ENCODE data around the gene PRKCD.

Gene PRKCD

DNA sequence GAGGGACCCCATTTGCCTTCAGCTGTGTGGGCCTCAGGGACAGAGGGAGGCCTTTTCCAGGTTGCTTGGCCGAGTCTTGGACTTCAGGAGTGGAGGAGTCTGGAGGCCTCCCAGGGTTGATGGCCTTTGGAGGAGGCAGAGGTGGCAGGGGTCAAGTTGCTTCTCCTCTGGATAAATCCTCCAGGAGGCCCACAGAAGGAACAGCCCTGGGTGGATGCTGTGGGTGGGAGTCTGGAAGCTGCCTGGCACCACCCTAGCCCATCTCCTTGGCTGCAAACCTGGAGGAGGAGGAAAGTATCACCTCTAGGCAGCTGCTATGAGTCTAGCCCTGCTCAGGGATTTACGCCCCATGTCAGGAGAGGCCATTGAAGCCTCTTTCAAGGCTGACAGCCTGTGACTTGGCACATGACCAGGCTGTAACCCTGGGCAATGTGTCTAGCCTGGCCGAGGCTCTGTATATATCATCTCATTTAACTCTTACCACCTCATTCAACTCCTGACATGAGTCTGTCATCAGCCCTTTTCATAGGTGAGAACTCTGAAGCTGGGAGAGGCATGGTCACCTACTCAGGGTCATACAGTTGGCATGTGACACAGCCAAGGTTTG lies 2.9 kb upstream of the PRKCD start:
- DNase-seq = no peak

DNA sequence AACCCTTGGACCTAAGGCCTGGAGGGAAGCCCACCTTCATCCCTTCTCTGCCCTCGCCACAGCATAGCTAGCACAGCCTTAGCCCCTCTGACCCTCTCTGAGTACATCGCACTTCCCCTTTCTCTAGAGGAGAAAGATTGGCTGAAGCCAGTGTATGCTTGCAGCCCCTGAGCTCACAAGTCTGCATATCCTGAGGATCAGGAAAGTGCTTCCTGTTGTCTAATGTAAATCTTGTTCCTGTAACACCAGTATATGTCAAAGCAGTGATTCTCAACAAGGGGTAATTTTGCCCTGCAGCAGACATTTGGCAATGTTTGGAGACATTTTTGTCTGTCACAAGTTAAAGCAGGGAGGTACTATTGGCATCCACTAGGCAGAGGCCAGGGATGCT lies 2.2 kb upstream of the PRKCD start:
- DNase-seq = no peak

DNA sequence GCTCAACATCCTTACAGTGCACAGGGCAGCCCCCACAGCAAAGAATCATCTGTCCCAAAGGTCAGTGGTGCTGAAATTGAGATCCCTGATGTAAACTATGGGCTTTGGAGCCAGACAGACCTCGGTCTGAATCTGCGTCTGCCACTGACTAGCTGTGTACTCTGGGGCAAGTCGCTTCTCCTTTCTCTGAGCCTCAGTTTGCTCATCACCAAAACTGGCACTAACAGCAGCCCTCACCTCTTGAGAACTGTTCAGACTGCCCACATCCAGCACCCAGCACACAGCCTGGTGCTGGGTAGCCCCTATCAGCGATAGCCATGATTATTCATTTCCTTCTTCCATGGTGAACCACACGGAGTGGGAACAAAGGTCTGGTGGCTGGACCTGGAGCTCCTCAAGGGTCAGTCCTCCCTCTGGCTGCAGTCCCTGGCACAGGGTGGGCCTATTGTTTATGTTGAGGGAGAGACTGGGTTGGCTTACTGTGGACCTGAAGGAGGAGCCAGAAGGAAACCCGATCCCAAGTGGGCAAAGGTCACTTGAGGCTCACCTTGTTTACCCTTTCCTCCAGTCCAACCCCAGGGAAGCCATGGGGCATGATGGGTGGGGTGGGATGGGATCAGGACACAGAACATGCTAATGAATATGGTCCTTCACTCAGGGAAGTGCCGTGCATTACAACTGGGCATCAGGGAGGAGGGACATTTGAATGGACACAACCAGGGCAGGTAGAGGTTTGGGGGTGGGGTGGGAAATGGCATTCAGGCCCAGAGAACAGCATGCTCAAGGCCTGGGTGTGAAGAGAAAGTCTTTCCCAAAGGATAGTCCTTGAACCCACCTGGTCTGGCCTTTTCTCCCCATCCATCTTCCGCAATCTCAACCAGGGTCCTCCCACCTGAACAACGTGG lies 1.6 kb upstream of the PRKCD start:
- no peak for DNase-seq

DNA sequence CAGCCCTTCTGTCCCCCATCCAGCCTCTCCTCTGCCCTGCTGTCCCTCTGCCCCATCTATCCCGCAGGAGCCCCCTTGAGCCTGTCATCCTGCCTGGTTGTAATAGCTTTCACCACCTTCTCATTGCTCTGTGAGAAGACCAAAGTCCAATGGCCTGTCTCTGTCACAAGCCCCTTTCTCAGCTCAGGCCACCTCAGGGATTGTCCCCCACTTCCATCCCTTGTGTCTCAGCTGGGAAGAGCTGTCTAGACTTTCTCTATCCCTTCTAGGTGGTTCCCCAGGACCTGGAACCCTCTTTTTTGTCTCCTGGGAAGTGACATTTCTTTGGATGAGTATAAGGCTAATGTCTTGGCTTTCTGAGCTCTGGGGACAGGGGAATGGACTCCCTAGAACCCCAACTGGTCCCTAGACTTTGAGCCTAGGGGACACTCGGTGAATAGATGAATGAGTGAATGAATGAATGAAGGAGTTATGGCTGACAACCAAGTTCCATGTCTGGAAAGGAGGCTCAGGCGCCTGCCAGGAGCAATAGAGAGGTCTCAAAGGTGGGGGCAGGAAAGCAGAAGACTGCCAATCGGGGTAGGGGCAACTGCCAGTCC lies 849 bp upstream of the PRKCD start:
- DNase-seq = no peak

DNA sequence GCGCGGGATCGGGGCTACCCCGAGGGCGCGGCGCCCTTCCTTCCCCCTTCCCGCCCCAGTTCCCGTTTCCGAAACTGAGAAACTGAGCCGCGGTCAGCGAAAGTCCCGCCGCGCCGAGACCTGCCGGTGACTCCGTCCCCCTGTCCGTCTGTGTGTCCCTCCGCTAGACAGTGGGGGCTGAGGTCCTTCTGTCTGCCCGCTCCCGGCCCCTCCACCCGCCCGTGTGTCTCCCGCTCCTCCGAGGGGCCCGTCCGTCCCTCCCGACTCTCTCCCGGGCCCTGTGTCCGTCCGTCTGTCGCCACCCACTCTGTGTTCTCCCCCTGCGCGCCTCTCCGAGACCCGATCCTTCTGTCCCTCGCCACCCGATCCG lies 426 bp downstream of the PRKCD start:
- DNase-seq = no peak

DNA sequence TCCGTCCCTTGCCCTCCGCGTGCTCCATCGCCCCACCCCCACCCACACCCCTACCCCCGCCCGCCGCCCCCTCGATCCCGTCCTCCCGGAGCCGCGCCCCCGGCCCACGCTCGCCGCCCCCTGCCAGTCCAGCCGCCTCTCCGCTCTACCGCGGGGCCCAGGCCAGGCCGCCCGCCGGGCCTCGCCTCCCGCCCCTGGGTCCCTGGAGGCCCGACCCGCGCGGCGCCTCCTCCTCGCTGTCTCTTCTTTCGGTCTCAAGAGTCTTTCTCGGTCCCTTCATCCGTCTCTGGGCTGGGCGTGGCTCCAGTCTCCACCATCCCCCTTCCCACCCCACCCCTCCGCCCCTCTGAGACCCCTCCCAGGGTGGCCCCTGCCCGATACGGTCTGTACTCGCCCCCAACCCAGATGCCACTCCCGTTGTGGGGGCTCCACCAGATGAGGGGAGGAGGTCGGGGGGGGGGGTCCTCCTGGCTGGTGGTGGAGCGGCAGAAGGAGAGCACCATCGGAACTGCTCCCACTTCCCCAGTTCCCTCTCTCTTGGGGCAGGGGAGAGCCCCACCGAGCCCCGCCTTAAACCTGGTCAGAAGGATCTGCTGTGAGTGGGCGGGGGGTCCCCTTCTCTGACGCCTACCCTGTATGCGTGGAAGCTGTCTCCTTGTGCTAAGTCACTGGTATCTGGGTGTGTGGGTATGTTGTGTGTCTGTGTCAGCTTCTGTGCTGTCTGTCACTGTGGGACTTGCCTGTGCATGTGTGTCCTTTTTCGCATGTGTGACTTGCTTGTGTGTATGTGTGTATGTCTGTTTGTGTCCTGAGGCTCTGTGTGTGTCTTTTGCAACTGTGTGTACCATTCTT lies 1.0 kb downstream of the PRKCD start:
- no peak for DNase-seq

DNA sequence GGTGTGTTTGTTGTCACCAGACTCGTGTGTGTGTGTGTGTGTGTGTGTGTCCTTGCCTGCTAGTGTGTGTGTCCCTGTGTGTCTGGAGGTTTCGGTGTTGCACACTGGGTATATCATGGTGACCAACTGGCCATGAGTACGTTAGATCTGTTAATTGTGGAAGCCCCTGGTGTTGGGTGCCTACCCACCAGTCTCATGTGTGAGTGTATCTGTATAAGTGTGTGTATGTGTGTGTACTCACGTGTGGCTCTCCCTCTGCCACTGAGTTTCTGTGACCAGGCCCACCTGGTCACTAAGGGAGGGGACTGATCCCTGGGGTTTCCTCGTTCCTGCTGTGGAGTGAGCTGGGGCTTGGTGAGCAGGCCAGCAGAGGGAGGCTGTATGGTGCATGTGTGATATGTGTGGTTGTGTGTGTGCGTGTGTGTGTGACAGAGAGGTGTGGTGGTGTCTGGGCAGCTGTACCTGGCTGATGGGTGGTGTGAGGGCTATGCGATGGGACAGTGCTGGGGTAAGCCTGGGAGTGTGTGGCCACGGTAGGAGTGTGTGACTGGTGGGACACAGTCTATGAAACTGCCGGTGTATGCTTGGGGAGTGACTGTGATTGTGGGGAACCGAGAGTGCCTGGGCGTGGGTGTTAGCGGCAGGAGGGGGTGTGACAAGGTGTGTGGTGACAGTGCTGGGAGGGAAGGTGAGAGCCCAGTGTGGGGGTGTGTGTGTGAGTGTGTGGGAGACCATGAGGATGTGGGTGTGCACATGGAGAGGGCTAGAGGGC lies 1.8 kb downstream of the PRKCD start:
- DNase-seq = no peak

DNA sequence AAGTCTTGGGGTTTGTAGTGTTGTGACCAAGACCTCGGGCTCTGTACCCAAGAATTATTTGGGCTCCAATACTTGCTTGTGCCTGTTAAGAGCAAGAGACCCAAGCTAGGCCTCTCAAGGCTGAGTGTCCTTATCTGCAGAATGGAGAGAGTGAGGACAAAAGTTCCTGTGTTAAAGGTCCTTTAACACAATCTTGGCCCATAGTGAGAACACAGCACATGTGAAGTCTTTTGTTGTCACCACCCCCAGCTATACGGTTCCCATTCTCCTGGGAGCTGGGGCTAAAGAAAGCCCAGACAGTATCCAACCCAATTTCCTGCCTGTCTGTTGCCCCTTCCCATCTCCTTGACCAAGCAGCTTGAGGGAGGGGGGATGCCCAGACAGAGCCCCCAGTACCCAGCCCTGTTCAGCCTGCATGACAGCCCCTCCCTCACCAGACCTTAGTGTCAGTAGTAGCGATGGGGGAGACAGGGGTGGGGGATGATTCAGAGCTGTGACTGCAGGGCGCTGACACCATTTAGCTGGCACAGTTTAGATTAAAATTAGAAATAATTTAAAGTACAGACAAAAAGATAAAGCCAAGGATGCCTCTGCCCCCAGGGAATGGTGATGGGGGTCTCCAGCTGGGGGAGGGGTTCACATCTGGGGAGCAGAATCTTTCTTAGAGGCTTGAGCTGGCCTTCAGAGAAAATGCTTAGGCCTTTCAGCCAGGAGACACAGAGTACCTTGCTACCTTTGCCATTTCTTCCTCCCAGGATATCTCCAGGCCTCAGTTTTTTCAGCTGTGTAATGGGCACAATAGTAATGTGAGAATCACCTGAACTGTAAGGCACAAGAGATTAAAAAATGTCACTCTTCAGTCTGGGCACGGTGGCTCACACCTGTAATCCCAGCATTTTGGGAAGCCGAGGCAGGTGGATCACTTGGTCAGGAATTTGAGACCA lies 2.7 kb downstream of the PRKCD start:
- no peak for DNase-seq

DNA sequence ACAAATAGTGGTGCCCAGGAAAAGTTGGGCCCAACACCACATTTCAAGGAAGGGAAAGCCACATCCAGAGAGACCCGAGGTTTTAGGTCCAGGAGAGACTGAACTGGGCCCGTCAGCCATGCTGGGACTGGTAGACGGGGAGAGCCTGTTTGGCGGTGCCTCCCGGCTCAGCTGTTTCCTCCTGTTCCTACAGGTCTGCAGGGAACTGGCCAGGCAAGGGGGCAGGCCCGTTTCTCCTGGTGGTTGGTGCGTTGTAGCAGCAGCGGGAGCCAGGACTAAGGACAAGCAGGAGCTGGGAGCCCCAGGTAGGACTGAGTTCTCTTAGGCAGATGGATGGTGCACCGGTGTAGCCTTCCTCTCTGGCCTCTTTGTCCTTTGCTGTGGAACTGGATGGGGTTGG lies 3.9 kb downstream of the PRKCD start:
- no peak for DNase-seq

DNA sequence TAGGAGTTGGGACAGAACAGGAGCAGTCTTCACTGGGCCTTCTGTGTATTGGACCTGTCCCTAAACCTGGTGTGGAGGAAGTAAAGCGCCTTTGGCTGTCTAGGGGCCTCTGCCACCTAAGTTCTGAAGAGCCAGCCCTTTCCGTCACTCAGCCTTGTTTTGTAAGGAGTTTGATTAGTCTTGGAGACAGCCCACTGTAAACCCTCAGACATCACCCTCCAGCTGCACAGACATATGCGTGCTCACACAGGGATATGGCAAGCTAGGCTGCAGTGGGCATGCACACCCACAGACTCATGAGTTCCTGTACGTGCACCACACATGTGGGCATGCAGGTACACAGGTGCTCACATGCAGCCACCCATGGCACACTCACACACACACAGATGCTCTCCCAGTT lies 5.2 kb downstream of the PRKCD start:
- DNase-seq = no peak

DNA sequence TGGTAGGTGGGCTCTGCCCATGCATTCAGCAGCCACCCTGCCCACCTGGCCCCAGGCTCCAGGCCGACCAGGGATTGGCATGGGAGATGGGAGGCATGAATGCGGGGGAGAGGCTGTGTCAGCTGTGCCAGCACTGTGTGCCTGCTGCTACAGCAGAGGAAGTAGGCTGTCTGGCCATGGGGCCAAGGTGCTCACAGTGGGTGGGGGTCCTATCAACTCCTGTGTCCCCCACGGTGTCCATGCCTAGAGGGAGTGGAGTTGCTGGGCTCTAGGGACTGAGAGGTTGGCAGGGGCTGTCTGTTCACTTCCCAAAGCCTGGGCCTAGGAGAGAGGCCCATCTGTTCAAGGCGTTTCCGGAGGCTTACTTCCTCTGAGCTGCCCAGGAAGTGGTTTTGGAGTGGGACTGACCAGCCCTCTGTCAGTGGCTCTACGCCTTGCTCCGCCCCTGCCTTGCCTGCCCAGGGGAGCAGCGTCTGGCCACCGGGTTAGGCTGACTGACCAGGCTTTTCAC lies 5.8 kb downstream of the PRKCD start:
- DNase-seq = no peak

DNA sequence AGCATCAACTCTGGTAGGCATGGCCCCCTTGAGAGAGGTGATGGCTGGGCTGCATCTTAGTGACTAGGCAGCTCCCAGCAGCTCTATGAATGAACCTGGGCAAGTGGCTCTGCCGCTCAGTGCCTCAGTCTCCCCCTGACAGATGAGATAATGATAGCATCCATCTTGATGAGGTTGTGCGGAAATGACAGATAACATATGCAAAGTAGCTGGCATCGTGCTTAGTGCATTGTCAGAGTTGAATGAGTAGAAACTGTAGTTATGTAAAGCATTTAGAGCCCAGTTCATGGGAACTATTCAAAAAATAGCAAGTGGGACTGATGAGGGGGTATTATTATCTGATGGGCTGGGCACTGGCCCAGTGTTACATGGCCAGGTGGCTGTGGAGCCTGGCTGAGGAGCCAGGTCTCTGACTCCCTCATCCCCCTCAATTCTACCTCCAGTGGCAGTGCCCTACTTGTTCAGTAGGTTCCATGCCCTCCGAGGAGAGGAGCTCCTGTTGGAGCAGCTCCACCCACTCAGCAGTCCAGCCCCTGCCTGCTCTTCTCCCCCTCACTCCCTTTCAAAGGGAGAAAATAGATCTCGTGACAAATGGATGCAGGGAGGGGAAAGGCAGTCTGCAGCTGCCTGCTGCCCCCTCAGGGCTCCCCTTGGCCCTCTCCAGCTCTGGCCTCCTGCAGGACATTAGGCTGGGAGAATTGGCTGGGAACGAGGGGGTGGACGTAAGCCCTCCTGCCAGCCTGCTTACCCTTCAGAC lies 6.6 kb downstream of the PRKCD start:
- no peak for DNase-seq

DNA sequence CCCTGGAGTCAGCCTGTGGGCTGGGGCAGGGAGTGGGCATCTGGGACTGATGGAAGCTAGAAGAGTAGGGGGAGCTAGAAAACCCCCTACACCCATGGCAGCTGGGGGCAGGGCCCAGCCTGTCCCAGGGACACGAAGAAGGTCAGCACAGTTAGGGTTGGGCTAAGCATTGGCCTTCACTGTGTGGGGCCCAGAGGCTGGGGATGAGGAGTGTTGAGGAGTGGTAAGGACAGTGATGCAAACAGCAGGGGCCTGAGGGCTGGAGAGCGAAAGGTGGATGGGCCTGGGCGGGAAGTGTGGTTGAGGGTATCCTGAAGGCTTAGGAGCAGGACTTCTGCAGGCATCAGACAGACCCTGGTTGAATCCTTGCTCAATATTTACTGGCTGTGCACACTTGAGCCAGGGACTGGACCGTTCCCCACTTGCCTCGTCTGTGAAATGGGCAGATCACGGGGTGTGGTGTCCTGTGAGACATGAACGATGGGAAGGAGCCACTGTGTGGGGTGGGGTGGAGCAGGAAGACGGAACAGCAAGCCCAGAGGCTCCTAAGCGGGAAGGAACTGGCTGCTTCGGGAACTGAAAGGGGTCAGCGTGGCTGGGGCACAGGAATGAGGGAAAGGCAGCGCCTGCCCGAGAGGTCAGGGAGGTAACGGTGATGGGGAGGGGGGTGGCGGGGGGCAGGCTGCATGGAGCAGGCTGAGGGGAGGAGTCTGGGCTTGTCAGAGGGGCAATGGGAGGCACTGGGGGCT lies 7.3 kb downstream of the PRKCD start:
- DNase-seq = no peak

DNA sequence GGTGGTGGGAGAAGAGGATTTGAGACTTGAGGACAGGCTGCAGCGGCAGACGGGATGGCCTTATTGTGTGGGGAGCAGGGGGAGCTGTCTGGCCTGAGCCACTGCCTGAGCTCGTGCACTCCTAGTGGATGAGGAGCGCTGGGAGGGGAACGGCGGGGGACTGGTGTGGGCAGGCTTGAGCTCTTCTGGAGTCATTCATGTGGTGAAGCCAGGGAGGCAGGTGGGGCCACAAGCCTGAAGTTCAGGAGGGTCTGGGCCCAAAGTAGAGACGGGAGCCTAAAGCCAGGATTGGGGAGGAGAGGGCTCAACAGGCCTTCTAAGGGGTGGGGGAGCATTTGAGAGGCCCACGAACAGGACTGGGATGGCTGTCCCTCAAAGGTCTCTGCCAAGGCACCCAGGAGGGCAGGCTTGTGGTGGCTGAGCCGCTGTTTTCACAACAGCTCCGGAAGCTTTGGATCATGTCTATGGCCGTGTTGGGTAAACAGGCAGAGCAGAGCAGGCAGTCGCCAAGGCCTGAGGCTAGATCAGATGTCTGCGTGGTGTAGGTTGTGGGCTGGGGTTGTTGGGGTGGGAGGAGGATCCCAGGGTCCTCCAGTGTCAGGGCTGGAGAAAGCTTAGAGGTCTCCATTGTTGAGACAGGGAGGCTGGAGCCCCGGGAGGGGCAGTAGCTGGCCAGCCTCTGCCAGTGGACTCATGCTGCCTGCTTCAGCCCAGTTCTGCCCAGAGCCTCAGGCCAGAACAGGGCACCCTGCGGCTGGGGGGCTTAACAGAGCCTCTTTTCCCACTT lies 8.2 kb downstream of the PRKCD start:
- DNase-seq = no peak

DNA sequence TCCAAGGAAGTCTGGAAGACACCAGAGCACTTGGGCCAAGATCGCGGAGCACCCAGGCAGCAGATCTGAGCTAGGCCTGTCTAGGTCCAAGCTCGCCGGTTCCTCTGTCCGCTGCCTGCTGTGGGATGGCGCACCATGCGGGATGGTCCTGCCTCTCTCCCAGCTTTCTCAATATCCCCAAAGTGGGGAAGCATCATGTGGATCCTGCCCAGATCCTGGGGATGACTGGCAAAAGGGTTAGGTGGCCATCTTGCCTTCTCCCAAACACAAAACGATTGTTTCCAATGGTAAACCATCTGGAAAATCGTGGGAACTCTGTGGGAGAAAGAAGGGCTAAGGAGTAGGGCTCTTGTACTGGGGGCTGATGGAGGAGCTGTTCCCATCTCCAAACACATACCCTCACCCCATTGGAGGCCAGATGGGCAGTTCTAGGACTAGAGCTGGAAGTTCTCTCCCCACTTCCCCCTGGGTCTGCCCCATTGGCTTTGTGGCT lies 8.9 kb downstream of the PRKCD start:
- no peak for DNase-seq

DNA sequence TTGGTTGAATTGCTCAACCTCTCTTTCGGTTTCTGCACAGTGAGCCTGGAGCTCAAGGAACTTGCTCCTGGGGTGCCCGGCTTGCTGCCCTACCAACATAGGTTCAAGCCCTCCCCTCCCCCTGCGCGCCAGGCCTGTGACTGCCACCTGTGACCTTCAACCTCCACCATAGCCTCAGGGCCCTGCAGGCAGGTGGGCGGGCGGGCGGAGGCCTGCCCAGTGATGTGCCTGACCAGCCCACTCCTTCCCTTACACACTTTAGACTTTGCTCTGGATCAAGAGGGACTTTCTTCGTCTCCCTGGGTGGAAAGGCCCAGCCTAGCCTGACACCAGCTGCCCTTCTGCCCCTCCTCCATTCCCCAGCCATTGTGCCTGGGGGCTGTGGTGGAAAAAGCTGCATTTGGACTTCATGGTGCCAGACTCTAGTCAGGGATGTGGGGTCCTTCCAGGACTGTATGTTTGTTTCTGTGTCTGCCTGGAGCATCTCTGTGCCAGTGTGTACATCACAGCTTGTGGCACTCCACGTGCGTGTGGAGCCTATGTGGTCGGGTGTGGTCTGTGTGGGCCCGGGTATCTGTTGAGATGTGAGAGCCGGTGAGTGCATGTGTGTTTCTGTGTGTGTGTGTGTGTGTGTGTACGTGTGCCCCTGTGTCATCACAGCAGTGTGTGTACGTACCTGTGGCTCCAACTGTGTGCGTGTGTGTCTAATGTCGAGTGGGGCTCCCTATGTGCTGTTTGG lies 9.5 kb downstream of the PRKCD start:
- DNase-seq = no peak

DNA sequence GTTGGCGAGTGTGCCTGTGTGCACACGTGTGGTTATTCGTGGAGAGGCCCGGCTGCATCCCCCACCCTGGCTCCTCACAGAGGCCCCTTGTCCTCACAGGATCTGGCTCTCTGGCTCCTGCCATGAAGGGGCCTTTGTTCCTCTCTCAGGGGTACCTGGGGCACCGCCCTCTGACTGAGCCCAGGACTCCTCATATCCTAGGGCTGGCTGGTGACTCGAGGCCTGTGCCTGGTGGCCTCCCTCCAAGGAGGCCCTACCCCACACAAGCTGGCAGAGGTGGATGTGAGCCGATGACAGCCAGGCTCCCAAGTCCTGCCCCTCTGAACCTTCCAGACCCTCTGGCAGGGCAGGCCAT lies 10.0 kb downstream of the PRKCD start:
- no peak for DNase-seq
